Ascending aorta (tissue), 2 donors: ENCODE measurements around the gene SLC12A2. TPM values are rescaled to one million over a fixed set of nuclear protein-coding genes. Genes with fewer than 3 reads are reported as not detected.

ENCODE experiments used
- DNase-seq, 2 donors: peaks; one replicate each; pipeline ENCODE4 v3.0.0-alpha.2; 2019; ENCODE audit warnings: low spot score in 2 of 2
- H3K27ac ChIP-seq, 2 donors: fragments of 200-600 bp; sonication (generic); one replicate each; pipeline ENCODE4 v1.5.1; 2016 to 2017; ENCODE audit warnings: mild to moderate bottlenecking in 1 of 2
- H3K27me3 ChIP-seq: fragments of 200-600 bp; sonication (generic); one replicate; pipeline ENCODE4 v1.5.1; 2017
- H3K36me3 ChIP-seq, 2 donors: fragments of 200-600 bp; sonication (generic); one replicate each; pipeline ENCODE4 v1.5.1; 2016
- H3K4me1 ChIP-seq, 2 donors: fragments of 200-600 bp; sonication (generic); one replicate each; pipeline ENCODE4 v1.5.1; 2016 to 2017; ENCODE audit warnings: mild to moderate bottlenecking in 1 of 2
- H3K4me3 ChIP-seq, 2 donors: fragments of 200-600 bp; sonication (generic); one replicate each; pipeline ENCODE4 v1.5.1; 2016 to 2017; ENCODE audit warnings: mild to moderate bottlenecking in 1 of 2
- H3K9me3 ChIP-seq, 2 donors: fragments of 200-600 bp; sonication (generic); one replicate each; pipeline ENCODE4 v1.5.1; 2016
- intact Hi-C: fragments of 100-400 bp; cut with DNase I; formaldehyde crosslinking; loops from one replicate; pipeline ENCODE4 v1.15.1; 2023
- total RNA-seq: library from RNA; depleted of rRNA; stranded (reverse); fragments of >200 nt; gene quantifications from one replicate; pipeline ENCODE4 v1.1.0, GENCODE V29; 2016
- TF ChIP-seq, protein P1 (sequence below), 3 experiments: fragments of 200-600 bp in 2 of 3; fragments of 450-650 bp in 1 of 3; sonication (generic) in 2 of 3; IDR thresholded peaks; one replicate each; pipeline ENCODE4 v1.5.1; 2016 to 2019; ENCODE audit warnings: antibody characterized with exemption in 3 of 3, mild to moderate bottlenecking in 1 of 3, moderate library complexity in 1 of 3

The SLC12A2 gene
- total RNA-seq, 1 donor from 2014 or later = 11.8 TPM

DNA sequence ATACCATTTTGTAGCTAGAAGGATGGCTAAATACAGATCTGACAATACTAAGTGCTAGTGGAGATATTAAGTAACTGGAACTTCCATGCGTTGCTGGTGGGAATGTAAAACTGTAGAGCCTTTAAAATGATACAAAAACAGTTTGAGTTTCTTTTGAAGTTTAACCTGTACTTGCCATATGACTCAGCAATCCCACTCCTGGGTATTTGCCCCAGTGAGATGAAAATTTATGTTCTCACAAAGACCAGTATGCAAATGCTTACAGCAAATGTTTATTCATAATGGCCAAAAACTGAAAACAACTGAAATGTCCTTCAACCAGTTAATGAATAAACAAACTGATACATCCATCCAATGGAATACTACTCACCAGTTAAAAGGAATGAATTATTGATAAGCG, 137.3 kb downstream of the SLC12A2 start:
- no peaks in the 10 kb centered on the region for H3K9me3 ChIP-seq
- no peak for DNase-seq
- intact Hi-C loops = no loop called here
- H3K36me3 ChIP-seq = no peaks in the 10 kb centered on the region
- H3K4me3 ChIP-seq = no peak overlapping the region
- H3K4me1 ChIP-seq = no peaks in the 10 kb centered on the region
- no peak overlapping the region for H3K27ac ChIP-seq
- TF ChIP-seq, protein P1, sequence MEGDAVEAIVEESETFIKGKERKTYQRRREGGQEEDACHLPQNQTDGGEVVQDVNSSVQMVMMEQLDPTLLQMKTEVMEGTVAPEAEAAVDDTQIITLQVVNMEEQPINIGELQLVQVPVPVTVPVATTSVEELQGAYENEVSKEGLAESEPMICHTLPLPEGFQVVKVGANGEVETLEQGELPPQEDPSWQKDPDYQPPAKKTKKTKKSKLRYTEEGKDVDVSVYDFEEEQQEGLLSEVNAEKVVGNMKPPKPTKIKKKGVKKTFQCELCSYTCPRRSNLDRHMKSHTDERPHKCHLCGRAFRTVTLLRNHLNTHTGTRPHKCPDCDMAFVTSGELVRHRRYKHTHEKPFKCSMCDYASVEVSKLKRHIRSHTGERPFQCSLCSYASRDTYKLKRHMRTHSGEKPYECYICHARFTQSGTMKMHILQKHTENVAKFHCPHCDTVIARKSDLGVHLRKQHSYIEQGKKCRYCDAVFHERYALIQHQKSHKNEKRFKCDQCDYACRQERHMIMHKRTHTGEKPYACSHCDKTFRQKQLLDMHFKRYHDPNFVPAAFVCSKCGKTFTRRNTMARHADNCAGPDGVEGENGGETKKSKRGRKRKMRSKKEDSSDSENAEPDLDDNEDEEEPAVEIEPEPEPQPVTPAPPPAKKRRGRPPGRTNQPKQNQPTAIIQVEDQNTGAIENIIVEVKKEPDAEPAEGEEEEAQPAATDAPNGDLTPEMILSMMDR (IDR thresholded peaks at IDR 0.05) = no peak
- H3K27me3 ChIP-seq = no peaks in the 10 kb centered on the region

DNA sequence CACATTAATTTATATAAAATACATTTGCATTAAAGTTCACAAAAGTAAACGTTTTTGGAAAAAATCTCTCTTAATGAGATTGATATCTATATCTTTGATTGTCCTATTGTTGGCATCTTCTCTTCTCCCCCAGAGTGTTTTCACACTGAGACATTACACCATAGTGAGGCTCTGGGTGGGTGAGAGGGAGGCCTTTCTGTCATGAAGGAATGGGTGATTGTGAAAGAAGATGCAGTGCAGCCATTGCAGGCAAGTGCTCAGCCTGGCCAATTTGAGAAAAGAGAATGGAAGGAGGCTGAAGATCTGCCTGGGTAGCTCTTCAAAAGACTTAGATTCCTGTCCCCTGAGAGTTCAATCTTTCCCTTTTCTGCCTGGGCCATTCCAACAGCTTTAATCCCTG, 140.8 kb downstream of the SLC12A2 start:
- intact Hi-C loops = no loop called here
- no peak for DNase-seq
- Histone ChIP-seq H3K27ac (no peak overlapping the region), H3K9me3 (no peaks in the 10 kb centered on the region), H3K4me1 (no peaks in the 10 kb centered on the region), H3K27me3 (no peaks in the 10 kb centered on the region), H3K4me3 (no peak overlapping the region), H3K36me3 (no peaks in the 10 kb centered on the region)
- TF ChIP-seq, protein P1 (IDR thresholded peaks at IDR 0.05) = no peak

DNA sequence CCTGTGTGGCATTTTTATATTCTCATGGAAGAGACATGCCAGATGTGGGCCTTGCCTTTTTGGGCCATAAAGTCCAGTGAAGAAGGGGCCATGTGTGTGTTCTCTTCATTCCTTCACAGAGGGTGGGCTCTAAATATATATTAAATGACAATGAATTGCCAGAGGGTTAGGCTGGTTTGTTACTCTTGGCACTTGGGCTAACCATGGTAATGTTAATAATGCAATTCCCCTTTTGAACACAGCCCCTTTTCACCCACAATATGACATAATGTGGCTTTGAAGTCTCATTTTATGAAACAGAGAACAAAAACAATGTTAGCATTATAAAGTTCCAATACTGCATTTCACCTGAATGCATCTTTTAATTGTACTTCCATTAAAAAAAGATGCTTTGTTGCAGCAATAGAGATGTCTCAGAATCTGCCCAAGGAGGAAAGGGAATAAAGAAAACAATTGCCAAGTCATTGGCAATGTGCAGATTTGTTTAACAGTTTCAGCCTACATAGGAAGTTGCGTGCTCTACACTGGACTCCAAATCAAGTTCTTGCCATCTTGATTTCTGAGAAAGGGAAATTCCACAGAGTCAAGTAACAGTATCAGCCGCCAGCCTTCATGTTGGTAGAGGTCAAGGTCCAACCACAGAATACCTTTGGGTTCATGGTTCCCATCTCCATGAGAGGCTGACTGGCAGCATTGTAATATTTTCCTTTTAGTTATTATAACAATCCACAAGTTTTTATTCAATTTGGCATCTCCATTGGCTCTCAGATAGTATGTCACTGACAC, 141.9 kb downstream of the SLC12A2 start:
- Histone ChIP-seq H3K9me3 (no peaks in the 10 kb centered on the region), H3K27me3 (no peaks in the 10 kb centered on the region), H3K4me1 (no peaks in the 10 kb centered on the region), H3K27ac (no peak overlapping the region), H3K36me3 (no peaks in the 10 kb centered on the region), H3K4me3 (no peak overlapping the region)
- TF ChIP-seq, protein P1 (IDR thresholded peaks at IDR 0.05) = no peak
- no peak for DNase-seq
- intact Hi-C loops = no loop called here

GRCh38 chr5:128228008-128228407, 144.4 kb downstream of the SLC12A2 start:
- no peaks in the 10 kb centered on the region for H3K27me3 ChIP-seq
- intact Hi-C loops = no loop called here
- H3K36me3 ChIP-seq = no peaks in the 10 kb centered on the region
- TF ChIP-seq, protein P1 (IDR thresholded peaks at IDR 0.05) = no peak
- no peaks in the 10 kb centered on the region for H3K4me1 ChIP-seq
- no peaks in the 10 kb centered on the region for H3K9me3 ChIP-seq
- H3K4me3 ChIP-seq = no peak overlapping the region
- no peak for DNase-seq
- no peak overlapping the region for H3K27ac ChIP-seq

DNA sequence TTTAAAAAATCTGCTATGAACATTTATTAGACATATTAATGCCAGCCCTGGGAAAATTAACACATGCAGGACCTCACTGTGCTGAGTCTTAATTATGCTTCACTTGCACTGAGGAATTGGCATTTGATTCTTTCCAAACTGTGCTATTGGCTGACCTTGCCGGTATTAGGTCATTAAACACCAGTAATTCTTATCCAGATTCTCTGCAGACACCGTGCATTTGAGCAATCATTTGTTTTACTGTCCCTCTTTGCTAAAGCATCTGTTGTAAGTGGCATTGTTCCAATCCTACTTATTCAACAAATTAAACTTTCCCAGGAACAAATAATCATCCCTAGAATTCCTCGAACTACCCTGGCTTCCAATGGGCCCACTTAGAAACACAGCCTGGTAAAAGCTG, 145.0 kb downstream of the SLC12A2 start:
- no peak for DNase-seq
- TF ChIP-seq, protein P1 (IDR thresholded peaks at IDR 0.05) = no peak
- no peaks in the 10 kb centered on the region for H3K4me1 ChIP-seq
- H3K36me3 ChIP-seq = no peaks in the 10 kb centered on the region
- intact Hi-C loops = no loop called here
- H3K9me3 ChIP-seq = no peaks in the 10 kb centered on the region
- H3K4me3 ChIP-seq = no peak overlapping the region
- no peaks in the 10 kb centered on the region for H3K27me3 ChIP-seq
- no peak overlapping the region for H3K27ac ChIP-seq
